Fibroblast of the aortic adventitia (primary cell): Measurements from ENCODE around the gene SPTBN4. TPM values are rescaled to one million over a fixed set of nuclear protein-coding genes. Genes with fewer than 3 reads are reported as not detected.
"Not testable (repeated sequence)": the region's sequence is repeated elsewhere in the genome, so short reads cannot be mapped to it uniquely, and the experiment has no call there.

Experiments
- DNase-seq: peaks from one replicate; pipeline ENCODE4 v3.0.0-alpha.2; 2010; ENCODE audit warnings: low read depth
- H3K4me3 ChIP-seq: 2 replicates; pipeline ENCODE4 v1.5.1; 2011; ENCODE audit warnings: low read depth, mild to moderate bottlenecking, control low read depth, low read length, moderate library complexity
- total RNA-seq: library from RNA; depleted of rRNA; stranded (reverse); fragments of >200 nt; gene quantifications from 2 replicates; pipeline ENCODE4 v1.2.3, GENCODE V29; 2012; ENCODE audit warnings: low replicate concordance
- TF ChIP-seq, protein P1 (sequence below): IDR thresholded peaks from 2 replicates; pipeline ENCODE4 v1.5.1; 2011; ENCODE audit warnings: mild to moderate bottlenecking, low read length, control low read depth, inconsistent platforms; ENCODE audit not compliant: insufficient read depth

Gene SPTBN4
- total RNA-seq, 1 donor: 3.5 TPM

DNA sequence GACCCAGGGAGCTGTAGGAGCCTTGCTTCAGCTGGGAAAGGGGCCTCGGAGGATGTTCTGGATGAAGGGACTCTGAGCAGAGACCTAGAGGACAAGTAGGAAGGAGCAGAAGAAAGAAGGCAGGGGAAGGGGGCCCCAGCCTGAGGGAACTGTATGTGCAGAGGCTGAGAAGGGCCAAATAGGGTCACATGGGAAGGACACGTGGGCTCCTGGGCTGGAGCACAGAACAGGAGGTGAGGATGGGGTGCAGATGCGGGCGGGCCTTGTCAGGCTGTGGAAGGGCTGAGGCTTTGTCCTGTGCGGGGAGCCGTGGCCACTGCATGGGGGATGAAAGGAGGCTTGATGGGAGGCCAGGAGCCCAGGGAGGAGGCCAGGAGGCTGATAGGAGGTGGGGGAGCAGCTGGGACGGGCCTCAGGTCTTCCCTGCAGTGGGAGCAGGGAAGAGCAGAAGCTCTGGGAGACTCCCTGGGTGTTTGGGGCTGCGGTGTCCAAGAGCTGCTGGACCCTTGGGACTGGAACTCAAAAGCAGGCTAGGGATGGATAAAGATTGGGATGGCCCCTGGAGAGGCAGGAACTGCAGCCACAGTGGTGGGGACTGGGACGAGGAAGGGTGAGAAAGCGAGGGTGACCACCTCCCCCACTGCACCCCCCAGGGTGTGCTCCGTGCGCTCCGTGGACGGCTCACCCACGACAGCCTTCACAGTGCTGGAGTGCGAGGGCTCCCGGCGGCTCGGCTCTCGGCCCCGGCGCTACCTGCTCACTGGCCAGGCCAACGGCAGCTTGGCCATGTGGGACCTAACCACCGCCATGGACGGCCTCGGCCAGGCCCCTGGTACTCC is 123.0 kb downstream of the SPTBN4 start:
- DNase-seq: no peak
- TF ChIP-seq, protein P1, sequence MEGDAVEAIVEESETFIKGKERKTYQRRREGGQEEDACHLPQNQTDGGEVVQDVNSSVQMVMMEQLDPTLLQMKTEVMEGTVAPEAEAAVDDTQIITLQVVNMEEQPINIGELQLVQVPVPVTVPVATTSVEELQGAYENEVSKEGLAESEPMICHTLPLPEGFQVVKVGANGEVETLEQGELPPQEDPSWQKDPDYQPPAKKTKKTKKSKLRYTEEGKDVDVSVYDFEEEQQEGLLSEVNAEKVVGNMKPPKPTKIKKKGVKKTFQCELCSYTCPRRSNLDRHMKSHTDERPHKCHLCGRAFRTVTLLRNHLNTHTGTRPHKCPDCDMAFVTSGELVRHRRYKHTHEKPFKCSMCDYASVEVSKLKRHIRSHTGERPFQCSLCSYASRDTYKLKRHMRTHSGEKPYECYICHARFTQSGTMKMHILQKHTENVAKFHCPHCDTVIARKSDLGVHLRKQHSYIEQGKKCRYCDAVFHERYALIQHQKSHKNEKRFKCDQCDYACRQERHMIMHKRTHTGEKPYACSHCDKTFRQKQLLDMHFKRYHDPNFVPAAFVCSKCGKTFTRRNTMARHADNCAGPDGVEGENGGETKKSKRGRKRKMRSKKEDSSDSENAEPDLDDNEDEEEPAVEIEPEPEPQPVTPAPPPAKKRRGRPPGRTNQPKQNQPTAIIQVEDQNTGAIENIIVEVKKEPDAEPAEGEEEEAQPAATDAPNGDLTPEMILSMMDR: no peak
- H3K4me3 ChIP-seq: no peak overlapping the region

- TF ChIP-seq, protein P1: no peak
- no peak overlapping the region for H3K4me3 ChIP-seq
- DNase-seq: no peak
Observed at GRCh38 chr19:40590464-40591265, 123.9 kb downstream of the SPTBN4 start.

GRCh38 chr19:40591724-40592123 is 124.9 kb downstream of the SPTBN4 start:
- H3K4me3 ChIP-seq: not testable (repeated sequence)

DNA sequence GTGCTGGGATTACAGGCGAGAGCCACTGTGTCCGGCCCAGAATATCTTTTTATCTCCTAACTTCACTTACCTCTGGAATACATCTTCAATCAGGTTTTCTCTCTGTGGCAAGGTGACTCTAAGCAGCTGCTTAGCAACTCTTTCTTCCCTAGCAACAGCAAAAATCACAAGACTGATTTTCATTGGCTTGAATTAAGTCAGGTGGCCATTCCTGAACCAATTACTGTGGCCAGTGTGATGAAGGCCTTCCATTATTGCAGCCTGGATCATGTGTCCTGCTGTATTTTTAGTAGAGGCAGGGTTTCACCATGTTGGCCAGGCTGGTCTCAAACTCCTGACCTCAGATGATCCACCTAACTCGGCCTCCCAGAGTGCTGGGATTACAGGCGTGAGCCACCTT is 125.4 kb downstream of the SPTBN4 start:
- no peak overlapping the region for H3K4me3 ChIP-seq
- DNase-seq: peak; percentile 53
- TF ChIP-seq, protein P1: no peak

More at GRCh38 chr19:40591724-40592123, 124.9 kb downstream of the SPTBN4 start:
- DNase-seq: not testable (repeated sequence)

DNA sequence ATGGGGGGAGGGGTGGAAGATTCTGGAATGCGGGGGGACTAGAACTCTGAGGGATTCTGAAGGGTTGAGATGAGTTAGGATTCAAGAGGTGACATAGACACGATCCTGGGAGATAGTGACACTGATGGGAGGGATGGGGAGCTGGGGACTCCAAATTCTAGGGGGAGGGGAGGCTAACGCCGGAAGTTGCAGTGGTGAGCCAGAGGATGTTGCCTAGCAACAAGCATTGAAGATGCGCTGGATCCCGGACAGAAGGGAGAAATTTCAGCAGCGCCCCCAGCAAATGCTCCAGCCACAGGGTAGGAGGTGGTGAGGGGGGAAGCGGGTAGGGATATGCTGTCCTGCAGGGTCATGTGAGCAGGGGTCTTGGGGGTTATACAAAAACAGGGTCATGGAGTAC is 127.5 kb downstream of the SPTBN4 start:
- DNase-seq: no peak
- TF ChIP-seq, protein P1: no peak
- no peak overlapping the region for H3K4me3 ChIP-seq

DNA sequence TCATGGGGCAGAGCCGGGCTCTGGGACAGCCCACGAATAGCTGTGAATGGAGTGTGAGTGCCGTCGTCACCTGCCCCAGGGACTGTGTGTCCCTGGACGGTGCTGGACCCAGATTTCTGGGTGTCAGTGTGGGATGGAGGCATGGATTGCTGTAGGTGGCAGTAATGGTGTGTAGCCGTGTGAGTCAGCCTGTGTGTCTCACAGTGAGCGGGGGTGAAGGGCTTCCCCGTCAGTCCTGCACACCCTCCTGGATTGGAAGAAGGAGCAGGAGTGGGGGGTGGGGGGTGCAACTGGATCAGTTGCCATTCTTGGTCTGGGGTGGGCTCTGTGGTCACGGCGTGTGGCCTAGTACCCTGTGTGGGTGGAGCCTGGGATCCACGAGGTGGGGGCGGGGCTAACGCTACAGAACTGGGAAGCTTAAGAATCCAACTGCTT is 127.9 kb downstream of the SPTBN4 start:
- H3K4me3 ChIP-seq: no peak overlapping the region
- DNase-seq: no peak
- TF ChIP-seq, protein P1: no peak

DNA sequence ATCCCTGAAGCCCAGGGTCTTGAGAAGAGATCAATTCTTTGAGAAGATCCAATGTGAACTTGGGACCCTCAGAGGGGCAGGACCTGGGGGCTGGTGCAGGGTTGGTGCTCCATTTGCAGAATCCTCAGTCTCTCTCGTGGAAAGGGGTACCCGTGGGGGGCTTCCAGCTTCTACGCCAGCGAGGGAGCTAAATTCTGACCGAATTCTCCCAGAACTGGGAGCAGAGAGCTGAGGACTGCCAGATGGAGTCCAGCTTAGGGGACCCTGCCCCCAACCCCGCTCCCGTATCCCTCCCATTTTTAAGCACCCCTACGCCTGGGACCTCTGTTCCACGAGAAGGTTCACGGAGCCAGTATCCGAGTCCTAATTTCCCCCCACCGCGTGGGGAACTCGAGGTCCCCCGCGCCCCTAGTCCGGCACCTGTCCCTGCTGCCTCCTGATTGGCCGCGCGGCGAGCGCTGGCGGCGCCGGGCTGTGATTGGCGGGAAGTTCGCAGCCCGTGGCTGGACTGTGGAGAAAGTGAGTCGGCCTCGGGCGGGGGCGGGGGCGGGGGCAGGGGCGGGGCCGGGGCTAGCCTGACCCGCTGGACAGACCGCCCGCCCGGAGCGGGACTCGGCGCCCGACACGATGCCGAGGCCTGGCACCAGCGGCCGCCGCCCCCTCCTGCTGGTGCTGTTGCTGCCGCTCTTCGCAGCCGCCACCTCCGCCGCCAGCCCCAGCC is 130.0 kb downstream of the SPTBN4 start:
- TF ChIP-seq, protein P1: no peak
- H3K4me3 ChIP-seq: peak overlapping the region; percentile 57
- DNase-seq: peak; percentile 49
